Panc1 (cell line): ENCODE data around the gene CLIP3. TPM values are rescaled to one million over a fixed set of nuclear protein-coding genes. Genes with fewer than 3 reads are reported as not detected.

Experiments
- ATAC-seq: fragments of 200-7000 bp; cut with Tn5 transposase; 2 replicates; pipeline ENCODE4 v1.9.1; 2020; ENCODE audit warnings: mild to moderate bottlenecking, moderate library complexity
- Bru-seq: library from RNA; stranded (reverse); fragments of 400-500 nt; gene quantifications from one replicate; lab custom pipeline; 2021; lab: Mats Ljungman, UMichigan
- BruChase-seq, 2 experiments: library from RNA; stranded (reverse); fragments of 400-500 nt; gene quantifications; one replicate each; lab custom pipeline; 2021; lab: Mats Ljungman, UMichigan
- BruUV-seq: library from RNA; stranded (reverse); fragments of 400-500 nt; replicated peaks from 2 replicates; lab custom pipeline; 2021; lab: Mats Ljungman, UMichigan
- CTCF ChIA-PET: fragments of 300-600 bp; sonication (Branson Sonifier 250); formaldehyde crosslinking; loops from one replicate; lab custom pipeline; 2022; ENCODE audit warnings: antibody characterized with exemption; lab: Charles Lee
- POLR2A ChIA-PET: fragments of 300-600 bp; sonication (Branson Sonifier 250); formaldehyde crosslinking; loops from one replicate; lab custom pipeline; 2022; ENCODE audit warnings: antibody characterized with exemption; lab: Charles Lee
- DNase-seq: peaks from one replicate; pipeline ENCODE4 v3.0.0-alpha.2; 2010; ENCODE audit warnings: low read depth, low spot score
- H3K27ac ChIP-seq: 2 replicates; pipeline ENCODE4 v1.5.1; 2011; ENCODE audit warnings: mild to moderate bottlenecking, low read length, inconsistent platforms
- H3K27me3 ChIP-seq: fragments of 200-500 bp; sonication (Bioruptor generic); 2 replicates; pipeline ENCODE4 v1.6.0; 2014; ENCODE audit warnings: low read length, inconsistent platforms; ENCODE audit not compliant: control insufficient read depth, insufficient read depth
- H3K36me3 ChIP-seq: fragments of 200-500 bp; sonication (Bioruptor generic); 2 replicates; pipeline ENCODE4 v1.5.1; 2014; ENCODE audit warnings: inconsistent platforms, mild to moderate bottlenecking, low read length, moderate library complexity; ENCODE audit not compliant: control insufficient read depth, insufficient read depth
- H3K4me1 ChIP-seq: 2 replicates; pipeline ENCODE4 v1.5.1; 2011; ENCODE audit warnings: inconsistent platforms, mild to moderate bottlenecking, low read length, moderate library complexity; ENCODE audit not compliant: control insufficient read depth, insufficient read depth
- H3K4me3 ChIP-seq, 2 experiments: 2 replicates each; pipeline ENCODE4 v1.5.1; 2011 to 2012; ENCODE audit warnings: low read depth in 2 of 2, low read length in 2 of 2, mild to moderate bottlenecking in 2 of 2, inconsistent platforms in 1 of 2, moderate library complexity in 1 of 2
- H3K9me3 ChIP-seq: fragments of 200-500 bp; sonication (Bioruptor generic); 2 replicates; pipeline ENCODE4 v1.5.1; 2014; ENCODE audit warnings: low read depth, mild to moderate bottlenecking, inconsistent platforms, low read length, moderate library complexity; ENCODE audit not compliant: control insufficient read depth, insufficient read depth
- POLR2AphosphoS5 ChIP-seq: IDR thresholded peaks from 2 replicates; pipeline ENCODE4 v1.6.1; 2012; ENCODE audit warnings: mild to moderate bottlenecking, low read depth, low read length, moderate library complexity
- SIN3A ChIP-seq: IDR thresholded peaks from 2 replicates; pipeline ENCODE4 v1.6.1; 2012; ENCODE audit warnings: low read depth, mild to moderate bottlenecking, low read length, moderate library complexity, borderline replicate concordance; ENCODE audit not compliant: insufficient read depth
- TCF7L2 ChIP-seq: IDR thresholded peaks from 2 replicates; pipeline ENCODE4 v1.6.1; 2011; ENCODE audit warnings: mild to moderate bottlenecking, low read depth, low read length, inconsistent platforms
- in situ Hi-C: cut with HindIII; loops from 2 replicates; pipeline ENCODE4 v1.10.0; 2016; ENCODE audit warnings: low sequenced_read_pairs, low pct_unique_long_range_greater_than_20kb
- intact Hi-C: fragments of 100-400 bp; cut with micrococcal nuclease; formaldehyde crosslinking; loops from one replicate; pipeline ENCODE4 v1.10.0; 2022; ENCODE audit not compliant: unreplicated experiment
- long read RNA-seq: library from polyadenylated mRNA; unstranded; transcript quantifications from one replicate; pipeline ENCODE4 v2.0.0, GENCODE V29; 2021; ENCODE audit not compliant: unreplicated experiment
- polyA plus RNA-seq: library from polyadenylated mRNA; unstranded; fragments of >200 nt; gene quantifications from one replicate; pipeline ENCODE4 v1.2.1, GENCODE V29; 2012; ENCODE audit warnings: missing spikeins; ENCODE audit not compliant: insufficient read length
- total RNA-seq: library from RNA; stranded (reverse); gene quantifications from one replicate; pipeline ENCODE4 v1.2.1, GENCODE V29; 2021; ENCODE audit not compliant: unreplicated experiment
- TF ChIP-seq, protein P1 (sequence below): fragments of 450-650 bp; IDR thresholded peaks from 2 replicates; pipeline ENCODE4 v1.5.1; 2017; ENCODE audit warnings: mild to moderate bottlenecking
- TF ChIP-seq, protein P2 (sequence below), 2 experiments: IDR thresholded peaks; 2 replicates each; pipeline ENCODE4 v1.6.1; 2011 to 2012; ENCODE audit warnings: low read depth in 2 of 2, control low read depth in 1 of 2, low read length in 1 of 2, mild to moderate bottlenecking in 1 of 2, moderate library complexity in 1 of 2; ENCODE audit not compliant: insufficient read depth in 1 of 2

Gene CLIP3, protein sequence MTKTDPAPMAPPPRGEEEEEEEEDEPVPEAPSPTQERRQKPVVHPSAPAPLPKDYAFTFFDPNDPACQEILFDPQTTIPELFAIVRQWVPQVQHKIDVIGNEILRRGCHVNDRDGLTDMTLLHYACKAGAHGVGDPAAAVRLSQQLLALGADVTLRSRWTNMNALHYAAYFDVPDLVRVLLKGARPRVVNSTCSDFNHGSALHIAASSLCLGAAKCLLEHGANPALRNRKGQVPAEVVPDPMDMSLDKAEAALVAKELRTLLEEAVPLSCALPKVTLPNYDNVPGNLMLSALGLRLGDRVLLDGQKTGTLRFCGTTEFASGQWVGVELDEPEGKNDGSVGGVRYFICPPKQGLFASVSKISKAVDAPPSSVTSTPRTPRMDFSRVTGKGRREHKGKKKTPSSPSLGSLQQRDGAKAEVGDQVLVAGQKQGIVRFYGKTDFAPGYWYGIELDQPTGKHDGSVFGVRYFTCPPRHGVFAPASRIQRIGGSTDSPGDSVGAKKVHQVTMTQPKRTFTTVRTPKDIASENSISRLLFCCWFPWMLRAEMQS
- total RNA-seq, result 4.7 TPM
- 10.6 TPM for polyA plus RNA-seq
- percentile 39 among the genes with signal in this experiment for Bru-seq, nascent RNA
- percentile 41 among the genes with signal in this experiment for BruChase-seq, experiment 1, labeled RNA remaining after a 2-hour chase
- percentile 51 among the genes with signal in this experiment for BruChase-seq, experiment 2, labeled RNA remaining after a 6-hour chase
- long read RNA-seq, partial matches to known transcripts, result 1 of 9 reads
- long read RNA-seq, other reads (novel, unspliced or antisense), result 8 of 9 reads

DNA sequence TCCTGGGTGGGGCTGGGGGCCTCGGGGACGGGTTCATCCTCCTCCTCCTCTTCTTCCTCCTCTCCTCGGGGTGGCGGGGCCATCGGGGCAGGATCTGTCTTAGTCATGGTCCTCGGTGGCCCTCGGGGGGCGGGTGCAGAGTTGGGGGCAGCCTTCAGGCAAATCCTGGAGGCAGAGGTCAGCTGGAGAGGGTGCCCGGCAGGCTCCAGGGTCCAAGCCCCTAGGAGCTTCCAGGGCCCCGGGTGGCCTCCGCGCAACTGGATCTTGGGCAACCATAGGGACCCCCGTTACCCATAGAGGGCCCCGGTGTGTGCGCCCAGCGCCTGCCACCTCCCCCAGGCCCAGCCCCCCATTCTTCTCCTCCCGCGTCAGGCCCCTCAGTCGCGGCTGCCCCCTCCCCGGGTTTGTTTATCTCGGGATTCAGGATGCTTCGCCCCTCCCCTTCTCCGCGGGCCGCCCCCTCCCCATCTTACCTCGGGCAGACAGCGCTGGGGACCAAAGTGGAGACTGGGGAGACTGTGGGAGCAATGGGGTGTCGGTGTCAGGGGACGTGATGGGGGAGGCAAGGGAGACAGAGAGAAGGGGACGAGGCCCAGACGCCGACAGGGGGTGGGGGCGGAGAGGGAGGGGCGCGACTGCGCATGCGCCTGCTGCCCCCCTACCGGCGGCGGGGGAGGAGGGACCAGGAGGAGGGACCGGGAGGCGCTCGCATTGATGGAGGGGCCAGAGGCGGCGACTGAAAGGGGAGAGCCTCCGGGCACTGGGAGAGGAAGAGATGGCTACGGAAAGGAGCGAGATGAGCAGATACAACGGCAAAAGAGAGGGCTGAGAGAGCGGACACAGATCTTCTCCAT, at the start of gene CLIP3:
Gene CLIP3, minus strand, starts transcription at position 623 of the 854 bp plus-strand sequence. Its CDS starts 516 bp downstream, at position 107.
- intact Hi-C loops, result no loop called here
- H3K9me3 ChIP-seq, result no peaks in the 10 kb centered on the region
- peak within 1 kb of the TSS; percentile 32 to 38 for H3K4me3 ChIP-seq
- ChIA-PET CTCF (no interaction called here), POLR2A (no interaction called here)
- in situ Hi-C loops, result no loop called here
- DNase-seq, result no peak
- no peaks in the 10 kb centered on the region for H3K27me3 ChIP-seq
- no TSS peak for BruUV-seq
- no peak for ATAC-seq
- H3K36me3 ChIP-seq, result no peaks in the 10 kb centered on the region
- TF ChIP-seq, protein P1, sequence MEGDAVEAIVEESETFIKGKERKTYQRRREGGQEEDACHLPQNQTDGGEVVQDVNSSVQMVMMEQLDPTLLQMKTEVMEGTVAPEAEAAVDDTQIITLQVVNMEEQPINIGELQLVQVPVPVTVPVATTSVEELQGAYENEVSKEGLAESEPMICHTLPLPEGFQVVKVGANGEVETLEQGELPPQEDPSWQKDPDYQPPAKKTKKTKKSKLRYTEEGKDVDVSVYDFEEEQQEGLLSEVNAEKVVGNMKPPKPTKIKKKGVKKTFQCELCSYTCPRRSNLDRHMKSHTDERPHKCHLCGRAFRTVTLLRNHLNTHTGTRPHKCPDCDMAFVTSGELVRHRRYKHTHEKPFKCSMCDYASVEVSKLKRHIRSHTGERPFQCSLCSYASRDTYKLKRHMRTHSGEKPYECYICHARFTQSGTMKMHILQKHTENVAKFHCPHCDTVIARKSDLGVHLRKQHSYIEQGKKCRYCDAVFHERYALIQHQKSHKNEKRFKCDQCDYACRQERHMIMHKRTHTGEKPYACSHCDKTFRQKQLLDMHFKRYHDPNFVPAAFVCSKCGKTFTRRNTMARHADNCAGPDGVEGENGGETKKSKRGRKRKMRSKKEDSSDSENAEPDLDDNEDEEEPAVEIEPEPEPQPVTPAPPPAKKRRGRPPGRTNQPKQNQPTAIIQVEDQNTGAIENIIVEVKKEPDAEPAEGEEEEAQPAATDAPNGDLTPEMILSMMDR, result no peak
- TF ChIP-seq, protein P2, sequence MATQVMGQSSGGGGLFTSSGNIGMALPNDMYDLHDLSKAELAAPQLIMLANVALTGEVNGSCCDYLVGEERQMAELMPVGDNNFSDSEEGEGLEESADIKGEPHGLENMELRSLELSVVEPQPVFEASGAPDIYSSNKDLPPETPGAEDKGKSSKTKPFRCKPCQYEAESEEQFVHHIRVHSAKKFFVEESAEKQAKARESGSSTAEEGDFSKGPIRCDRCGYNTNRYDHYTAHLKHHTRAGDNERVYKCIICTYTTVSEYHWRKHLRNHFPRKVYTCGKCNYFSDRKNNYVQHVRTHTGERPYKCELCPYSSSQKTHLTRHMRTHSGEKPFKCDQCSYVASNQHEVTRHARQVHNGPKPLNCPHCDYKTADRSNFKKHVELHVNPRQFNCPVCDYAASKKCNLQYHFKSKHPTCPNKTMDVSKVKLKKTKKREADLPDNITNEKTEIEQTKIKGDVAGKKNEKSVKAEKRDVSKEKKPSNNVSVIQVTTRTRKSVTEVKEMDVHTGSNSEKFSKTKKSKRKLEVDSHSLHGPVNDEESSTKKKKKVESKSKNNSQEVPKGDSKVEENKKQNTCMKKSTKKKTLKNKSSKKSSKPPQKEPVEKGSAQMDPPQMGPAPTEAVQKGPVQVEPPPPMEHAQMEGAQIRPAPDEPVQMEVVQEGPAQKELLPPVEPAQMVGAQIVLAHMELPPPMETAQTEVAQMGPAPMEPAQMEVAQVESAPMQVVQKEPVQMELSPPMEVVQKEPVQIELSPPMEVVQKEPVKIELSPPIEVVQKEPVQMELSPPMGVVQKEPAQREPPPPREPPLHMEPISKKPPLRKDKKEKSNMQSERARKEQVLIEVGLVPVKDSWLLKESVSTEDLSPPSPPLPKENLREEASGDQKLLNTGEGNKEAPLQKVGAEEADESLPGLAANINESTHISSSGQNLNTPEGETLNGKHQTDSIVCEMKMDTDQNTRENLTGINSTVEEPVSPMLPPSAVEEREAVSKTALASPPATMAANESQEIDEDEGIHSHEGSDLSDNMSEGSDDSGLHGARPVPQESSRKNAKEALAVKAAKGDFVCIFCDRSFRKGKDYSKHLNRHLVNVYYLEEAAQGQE (IDR thresholded peaks at IDR 0.05; ENCODE audit: insufficient read depth in 1 of 2, low read depth in 2 of 2, low read length in 1 of 2), result no peak
- no peak for TF ChIP-seq POLR2AphosphoS5
- TF ChIP-seq SIN3A, result no peak
- no peak for TF ChIP-seq TCF7L2
- no peak within 1 kb of the TSS for H3K27ac ChIP-seq
- peaks cover 4% of the 10 kb centered on the region; the same call in 1 of the 2 replicates for H3K4me1 ChIP-seq

GRCh38 chr19:36081894-36082293, 49.2 kb upstream of the CLIP3 start:
- Histone ChIP-seq H3K27me3 (no peaks in the 10 kb centered on the region), H3K27ac (no peak overlapping the region), H3K9me3 (no peaks in the 10 kb centered on the region), H3K4me1 (no peaks in the 10 kb centered on the region), H3K4me3 (no peak overlapping the region), H3K36me3 (peaks cover 1% of the 10 kb centered on the region)
- BruUV-seq, result no TSS peak
- POLR2A ChIA-PET, result no interaction called here
- DNase-seq, result no peak
- in situ Hi-C loops (no loop called here), intact Hi-C loops (no loop called here)
- TF ChIP-seq POLR2AphosphoS5 (no peak), TCF7L2 (no peak), SIN3A (no peak)
- TF ChIP-seq, protein P1, result no peak
- TF ChIP-seq, protein P2 (IDR thresholded peaks at IDR 0.05; ENCODE audit: insufficient read depth in 1 of 2, low read depth in 2 of 2, low read length in 1 of 2), result no peak
- CTCF ChIA-PET, result no interaction called here
- ATAC-seq, result no peak
